Common myeloid progenitor, CD34-positive (primary cell): ENCODE measurements around the gene CNTN4.

Experiments used
- CTCF ChIA-PET: fragments of 350-600 bp; sonication (Branson Sonifier 250); formaldehyde crosslinking; loops from one replicate; lab custom pipeline; 2021; ENCODE audit warnings: antibody characterized with exemption; lab: Charles Lee
- POLR2A ChIA-PET: fragments of 350-600 bp; sonication (Branson Sonifier 250); formaldehyde crosslinking; loops from one replicate; lab custom pipeline; 2021; ENCODE audit warnings: antibody characterized with exemption; lab: Charles Lee
- DNase-seq, 3 donors: peaks; one replicate each; pipeline versions ENCODE4 v3.0.0 to v3.0.0-alpha.2; 2013
- H3K27ac ChIP-seq, 2 experiments: 1 replicate in 1 of 2; 2 replicates in 1 of 2; pipeline ENCODE4 v1.7.0; 2013; ENCODE audit warnings: inconsistent platforms in 2 of 2, low read length in 2 of 2, mild to moderate bottlenecking in 2 of 2, low read depth in 1 of 2, moderate library complexity in 1 of 2; ENCODE audit not compliant: severe bottlenecking in 2 of 2, insufficient read depth in 1 of 2, poor library complexity in 1 of 2
- H3K27me3 ChIP-seq, 5 experiments: replicated peaks in 2 of 5; 1 replicate in 3 of 5; 2 replicates in 2 of 5; pipeline versions ENCODE4 v1.6.1 to v1.7.0; 2013; ENCODE audit warnings: low read length in 4 of 5, mild to moderate bottlenecking in 2 of 5, moderate library complexity in 2 of 5, inconsistent platforms in 1 of 5; ENCODE audit not compliant: insufficient read depth in 5 of 5, control insufficient read depth in 4 of 5
- H3K36me3 ChIP-seq, 4 experiments: 1 replicate in 2 of 4; 2 replicates in 2 of 4; pipeline versions ENCODE4 v1.6.1 to v1.7.0; 2013; ENCODE audit warnings: low read length in 3 of 4, control low read depth in 1 of 4, mild to moderate bottlenecking in 1 of 4; ENCODE audit not compliant: control insufficient read depth in 4 of 4, insufficient read depth in 4 of 4
- H3K4me1 ChIP-seq, 4 experiments: 1 replicate in 3 of 4; 2 replicates in 1 of 4; pipeline versions ENCODE4 v1.6.1 to v1.7.1; 2013; ENCODE audit warnings: low read length in 3 of 4, mild to moderate bottlenecking in 3 of 4, control low read depth in 1 of 4, inconsistent platforms in 1 of 4, moderate library complexity in 1 of 4; ENCODE audit not compliant: control insufficient read depth in 4 of 4, insufficient read depth in 4 of 4; ENCODE audit errors: control extremely low read depth in 1 of 4
- H3K4me3 ChIP-seq, 7 experiments: 1 replicate in 4 of 7; 2 replicates in 3 of 7; pipeline versions ENCODE4 v1.5.1 to v1.7.0; 2013; ENCODE audit warnings: mild to moderate bottlenecking in 7 of 7, low read length in 6 of 7, moderate library complexity in 6 of 7, inconsistent platforms in 2 of 7, low read depth in 2 of 7, control low read depth in 1 of 7; ENCODE audit not compliant: insufficient read depth in 4 of 7, control insufficient read depth in 1 of 7; ENCODE audit errors: extremely low read depth in 1 of 7
- H3K9me3 ChIP-seq, 5 experiments: 1 replicate in 4 of 5; 2 replicates in 1 of 5; pipeline versions ENCODE4 v1.6.1 to v1.7.1; 2013; ENCODE audit warnings: low read length in 4 of 5, mild to moderate bottlenecking in 2 of 5, inconsistent platforms in 1 of 5, low read depth in 1 of 5, moderate library complexity in 1 of 5; ENCODE audit not compliant: control insufficient read depth in 4 of 5, insufficient read depth in 2 of 5; ENCODE audit errors: control extremely low read depth in 1 of 5
- WGBS: methylation state at CpG from one replicate; pipeline ENCODE4 v1.1.5; 2013; ENCODE audit not compliant: insufficient coverage; 5-methylcytosine and 5-hydroxymethylcytosine counted together

Gene CNTN4

GRCh38 chr3:3005146-3005744, 906.6 kb downstream of the CNTN4 start:
- Histone ChIP-seq H3K27me3 (no peaks in the 10 kb centered on the region), H3K27ac (no peak overlapping the region), H3K9me3 (peaks cover 0 to 2% (median 0%) of the 10 kb centered on the region in 5 experiments), H3K36me3 (no peaks in the 10 kb centered on the region), H3K4me1 (no peaks in the 10 kb centered on the region), H3K4me3 (peak overlapping the region in 1 of 7 experiments; percentile 2)
- 100% methylated on average over 4 of the region's 7 CpGs for WGBS
- CTCF ChIA-PET, result no interaction called here
- POLR2A ChIA-PET, result no interaction called here
- DNase-seq, result no peak

GRCh38 chr3:3013317-3014052, 914.8 kb downstream of the CNTN4 start:
- CTCF ChIA-PET, result no interaction called here
- H3K27ac ChIP-seq, result no peak overlapping the region
- DNase-seq, result no peak
- peaks cover 0 to 2% (median 0%) of the 10 kb centered on the region in 5 experiments for H3K9me3 ChIP-seq
- no peaks in the 10 kb centered on the region for H3K36me3 ChIP-seq
- H3K4me3 ChIP-seq, result no peak overlapping the region
- H3K27me3 ChIP-seq, result peaks cover 0 to 2% (median 0%) of the 10 kb centered on the region in 5 experiments
- H3K4me1 ChIP-seq, result no peaks in the 10 kb centered on the region
- WGBS, result 100% methylated on average over 3 of the region's 4 CpGs
- POLR2A ChIA-PET, result no interaction called here

GRCh38 chr3:3015185-3016089, 916.8 kb downstream of the CNTN4 start:
- CTCF ChIA-PET, result interaction anchor here (0.8 kb wide), 1 partner anchor 172 kb away, joined by 4 read pairs; no protein-coding TSS in a partner anchor
- no peak overlapping the region for H3K4me3 ChIP-seq
- H3K27ac ChIP-seq, result no peak overlapping the region
- H3K27me3 ChIP-seq, result peaks cover 0 to 2% (median 0%) of the 10 kb centered on the region in 5 experiments
- 70% methylated on average over 2 of the region's 5 CpGs for WGBS
- H3K4me1 ChIP-seq, result no peaks in the 10 kb centered on the region
- H3K9me3 ChIP-seq, result no peaks in the 10 kb centered on the region
- DNase-seq, result peak; percentile 22 to 56 (median 50)
- no peaks in the 10 kb centered on the region for H3K36me3 ChIP-seq
- POLR2A ChIA-PET, result interaction anchor here (0.6 kb wide), 1 partner anchor 861 kb away, joined by 4 read pairs; no protein-coding TSS in a partner anchor

- Histone ChIP-seq H3K4me1 (no peaks in the 10 kb centered on the region), H3K27ac (no peak overlapping the region), H3K4me3 (no peak overlapping the region), H3K9me3 (no peaks in the 10 kb centered on the region), H3K36me3 (no peaks in the 10 kb centered on the region), H3K27me3 (peaks cover 0 to 5% (median 0%) of the 10 kb centered on the region in 5 experiments)
- no peak for DNase-seq
- WGBS, result 88% methylated on average over 1 of the region's 4 CpGs
- ChIA-PET CTCF (no interaction called here), POLR2A (no interaction called here)
These were observed 917.6 kb downstream of the CNTN4 start for GRCh38 chr3:3016226-3016625.

GRCh38 chr3:3020209-3020608, 921.5 kb downstream of the CNTN4 start:
- H3K4me3 ChIP-seq, result no peak overlapping the region
- CTCF ChIA-PET, result interaction anchor here (0.7 to 2.8 kb wide), 2 partner anchors 8 to 1910 kb away, joined by 3 to 8 read pairs; no protein-coding TSS in a partner anchor
- H3K27ac ChIP-seq, result no peak overlapping the region
- POLR2A ChIA-PET, result no interaction called here
- peaks cover 0 to 3% (median 0%) of the 10 kb centered on the region in 5 experiments for H3K27me3 ChIP-seq
- no peaks in the 10 kb centered on the region for H3K4me1 ChIP-seq
- H3K36me3 ChIP-seq, result no peaks in the 10 kb centered on the region
- no peaks in the 10 kb centered on the region for H3K9me3 ChIP-seq
- DNase-seq, result no peak
- WGBS, result 100% methylated on average over 7 of the region's 7 CpGs

GRCh38 chr3:3023111-3023745, 924.6 kb downstream of the CNTN4 start:
- POLR2A ChIA-PET, result no interaction called here
- H3K4me3 ChIP-seq, result no peak overlapping the region
- H3K27me3 ChIP-seq, result peaks cover 0 to 3% (median 0%) of the 10 kb centered on the region in 5 experiments
- no peak overlapping the region for H3K27ac ChIP-seq
- no peaks in the 10 kb centered on the region for H3K36me3 ChIP-seq
- no peak for DNase-seq
- no peaks in the 10 kb centered on the region for H3K4me1 ChIP-seq
- H3K9me3 ChIP-seq, result no peaks in the 10 kb centered on the region
- 74% methylated on average over 4 of the region's 7 CpGs for WGBS
- CTCF ChIA-PET, result no interaction called here
